WTC11 (cell line): ENCODE measurements around the gene MED8. TPM values are rescaled to one million over a fixed set of nuclear protein-coding genes. Genes with fewer than 3 reads are reported as not detected.
A peak's percentile ranks its signal among the peaks of the same experiment; 100 is the strongest.

ENCODE experiments used
- ATAC-seq: fragments of 200-7000 bp; cut with Tn5 transposase; 2 replicates; pipeline ENCODE4 v1.10.0; 2021; ENCODE audit warnings: mild to moderate bottlenecking, moderate library complexity
- CTCF ChIA-PET: fragments of 300-600 bp; sonication (Branson Sonifier 250); formaldehyde crosslinking; loops from one replicate; lab custom pipeline; 2021; ENCODE audit warnings: antibody characterized with exemption; lab: Charles Lee
- POLR2A ChIA-PET: fragments of 350-600 bp; sonication (Branson Sonifier 250); formaldehyde crosslinking; loops from one replicate; lab custom pipeline; 2021; ENCODE audit warnings: antibody characterized with exemption; lab: Charles Lee
- DNase-seq: peaks from one replicate; pipeline ENCODE4 v3.0.0; 2021; ENCODE audit warnings: low spot score
- H3K27ac Mint-ChIP-seq: 2 replicates; pipeline ENCODE4 v1.8.0; 2021; ENCODE audit warnings: mixed read lengths
- H3K27me3 Mint-ChIP-seq: 2 replicates; pipeline ENCODE4 v1.8.0; 2021; ENCODE audit warnings: low read depth, mild to moderate bottlenecking, moderate library complexity, mixed read lengths
- H3K36me3 Mint-ChIP-seq: 2 replicates; pipeline ENCODE4 v1.8.0; 2021; ENCODE audit warnings: mixed read lengths
- H3K4me1 Mint-ChIP-seq: 2 replicates; pipeline ENCODE4 v1.8.0; 2022; ENCODE audit warnings: mixed read lengths
- H3K4me3 Mint-ChIP-seq: 2 replicates; pipeline ENCODE4 v1.8.0; 2021; ENCODE audit warnings: mild to moderate bottlenecking, moderate library complexity, mixed read lengths
- H3K9me3 Mint-ChIP-seq: 2 replicates; pipeline ENCODE4 v1.8.0; 2021; ENCODE audit warnings: mixed read lengths
- EMX1 ChIP-seq: fragments of 250-450 bp; sonication (Bioruptor Pico); IDR thresholded peaks from 2 replicates; pipeline ENCODE4 v1.8.0; 2021; ENCODE audit warnings: mild to moderate bottlenecking
- FOXJ3 ChIP-seq: sonication (generic); formaldehyde crosslinking; IDR thresholded peaks from 2 replicates; pipeline ENCODE4 v1.9.0; 2021; ENCODE audit warnings: missing genetic modification reagents, mild to moderate bottlenecking, borderline replicate concordance
- FOXK1 ChIP-seq: sonication (generic); formaldehyde crosslinking; IDR thresholded peaks from 2 replicates; pipeline ENCODE4 v1.8.0; 2022; ENCODE audit warnings: mild to moderate bottlenecking, moderate library complexity, missing genetic modification reagents
- IRF2 ChIP-seq: sonication (generic); formaldehyde crosslinking; IDR thresholded peaks from 2 replicates; pipeline ENCODE4 v1.8.0; 2022; ENCODE audit warnings: low read depth, missing genetic modification reagents, borderline replicate concordance
- MYBL2 ChIP-seq: sonication (generic); formaldehyde crosslinking; IDR thresholded peaks from 2 replicates; pipeline ENCODE4 v1.8.1; 2023; ENCODE audit warnings: mild to moderate bottlenecking, moderate library complexity, missing genetic modification reagents
- NFATC4 ChIP-seq: fragments of 250-450 bp; sonication (Bioruptor Pico); IDR thresholded peaks from 2 replicates; pipeline ENCODE4 v1.9.0; 2021; ENCODE audit warnings: mild to moderate bottlenecking
- RELA ChIP-seq: sonication (generic); formaldehyde crosslinking; IDR thresholded peaks from 2 replicates; pipeline ENCODE4 v1.8.1; 2022; ENCODE audit warnings: missing genetic modification reagents, mild to moderate bottlenecking, borderline replicate concordance
- RORB ChIP-seq: fragments of 250-450 bp; sonication (Bioruptor Pico); IDR thresholded peaks from 2 replicates; pipeline ENCODE4 v1.9.0; 2021; ENCODE audit warnings: mild to moderate bottlenecking
- SMAD3 ChIP-seq: sonication (generic); formaldehyde crosslinking; IDR thresholded peaks from 2 replicates; pipeline ENCODE4 v1.8.0; 2022; ENCODE audit warnings: missing genetic modification reagents, mild to moderate bottlenecking, borderline replicate concordance
- ZNF219 ChIP-seq: sonication (generic); formaldehyde crosslinking; IDR thresholded peaks from 2 replicates; pipeline ENCODE4 v1.8.0; 2023; ENCODE audit warnings: missing genetic modification reagents, mild to moderate bottlenecking, borderline replicate concordance
- ZNF232 ChIP-seq: sonication (generic); formaldehyde crosslinking; IDR thresholded peaks from 2 replicates; pipeline ENCODE4 v1.8.0; 2022; ENCODE audit warnings: mild to moderate bottlenecking, missing genetic modification reagents
- total RNA-seq: library from RNA; stranded (reverse); gene quantifications from 3 replicates; pipeline ENCODE4 v1.2.3, GENCODE V29; 2021
- TF ChIP-seq, protein P1 (sequence below): sonication (generic); formaldehyde crosslinking; IDR thresholded peaks from 2 replicates; pipeline ENCODE4 v1.8.0; 2022; ENCODE audit warnings: missing genetic modification reagents
- TF ChIP-seq, protein P2 (sequence below): fragments of 250-450 bp; sonication (Bioruptor Pico); conservative IDR thresholded peaks from 2 replicates; pipeline ENCODE4 v1.9.0; 2021; ENCODE audit warnings: mild to moderate bottlenecking
- TF ChIP-seq, protein P3 (sequence below): sonication (generic); formaldehyde crosslinking; IDR thresholded peaks from 2 replicates; pipeline ENCODE4 v1.8.1; 2023; ENCODE audit warnings: mild to moderate bottlenecking, moderate library complexity, missing genetic modification reagents
- TF ChIP-seq, protein P4 (sequence below): sonication (generic); formaldehyde crosslinking; IDR thresholded peaks from 2 replicates; pipeline ENCODE4 v1.8.1; 2022; ENCODE audit warnings: low read depth, missing genetic modification reagents, borderline replicate concordance
- TF ChIP-seq, protein P5 (sequence below): sonication (generic); formaldehyde crosslinking; IDR thresholded peaks from 2 replicates; pipeline ENCODE4 v1.8.1; 2022; ENCODE audit warnings: mild to moderate bottlenecking, missing genetic modification reagents, moderate library complexity, borderline replicate concordance
- TF ChIP-seq, protein P6 (sequence below): fragments of 250-450 bp; sonication (Bioruptor Pico); IDR thresholded peaks from 2 replicates; pipeline ENCODE4 v1.8.0; 2021; ENCODE audit warnings: mild to moderate bottlenecking
- TF ChIP-seq, protein P7 (sequence below): sonication (generic); formaldehyde crosslinking; conservative IDR thresholded peaks from 2 replicates; pipeline ENCODE4 v1.8.1; 2023; ENCODE audit warnings: mild to moderate bottlenecking, low read depth, missing genetic modification reagents, moderate library complexity

MED8 gene
- total RNA-seq, 1 experiment from 2014 or later: 17.7 TPM

DNA sequence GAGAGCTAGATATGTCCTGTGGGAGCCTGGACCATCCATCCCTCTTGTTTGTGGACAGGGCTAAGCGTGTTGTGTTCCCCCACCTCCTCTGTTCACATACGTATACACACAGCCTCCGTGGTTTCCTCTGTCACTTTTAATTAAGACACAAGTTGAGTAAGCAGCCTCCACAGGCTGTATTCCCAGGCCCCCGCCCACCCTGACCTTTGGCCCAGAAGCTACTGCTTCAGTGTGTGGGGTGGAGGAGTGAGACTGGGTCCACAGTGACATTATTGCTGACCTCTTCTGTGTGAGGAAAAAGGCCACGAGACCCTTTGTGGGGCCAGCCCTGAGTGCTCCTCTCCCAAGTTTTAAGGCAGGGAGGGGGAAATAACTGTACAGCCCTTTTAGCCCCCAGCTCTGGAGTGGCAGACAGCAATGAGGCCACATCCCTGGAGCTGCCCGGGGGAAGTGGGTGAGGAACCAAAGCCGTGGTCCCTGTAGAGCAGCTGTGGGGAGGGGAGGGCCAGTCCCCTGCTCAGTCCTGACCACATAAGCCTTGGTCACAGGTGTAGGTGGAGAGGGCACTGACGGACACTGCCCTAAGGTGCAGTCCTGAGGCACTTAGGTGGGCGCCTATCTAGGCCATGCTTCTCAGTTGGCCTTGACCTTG, 26.2 kb downstream of the MED8 start (continued):
- TF ChIP-seq, protein P1, sequence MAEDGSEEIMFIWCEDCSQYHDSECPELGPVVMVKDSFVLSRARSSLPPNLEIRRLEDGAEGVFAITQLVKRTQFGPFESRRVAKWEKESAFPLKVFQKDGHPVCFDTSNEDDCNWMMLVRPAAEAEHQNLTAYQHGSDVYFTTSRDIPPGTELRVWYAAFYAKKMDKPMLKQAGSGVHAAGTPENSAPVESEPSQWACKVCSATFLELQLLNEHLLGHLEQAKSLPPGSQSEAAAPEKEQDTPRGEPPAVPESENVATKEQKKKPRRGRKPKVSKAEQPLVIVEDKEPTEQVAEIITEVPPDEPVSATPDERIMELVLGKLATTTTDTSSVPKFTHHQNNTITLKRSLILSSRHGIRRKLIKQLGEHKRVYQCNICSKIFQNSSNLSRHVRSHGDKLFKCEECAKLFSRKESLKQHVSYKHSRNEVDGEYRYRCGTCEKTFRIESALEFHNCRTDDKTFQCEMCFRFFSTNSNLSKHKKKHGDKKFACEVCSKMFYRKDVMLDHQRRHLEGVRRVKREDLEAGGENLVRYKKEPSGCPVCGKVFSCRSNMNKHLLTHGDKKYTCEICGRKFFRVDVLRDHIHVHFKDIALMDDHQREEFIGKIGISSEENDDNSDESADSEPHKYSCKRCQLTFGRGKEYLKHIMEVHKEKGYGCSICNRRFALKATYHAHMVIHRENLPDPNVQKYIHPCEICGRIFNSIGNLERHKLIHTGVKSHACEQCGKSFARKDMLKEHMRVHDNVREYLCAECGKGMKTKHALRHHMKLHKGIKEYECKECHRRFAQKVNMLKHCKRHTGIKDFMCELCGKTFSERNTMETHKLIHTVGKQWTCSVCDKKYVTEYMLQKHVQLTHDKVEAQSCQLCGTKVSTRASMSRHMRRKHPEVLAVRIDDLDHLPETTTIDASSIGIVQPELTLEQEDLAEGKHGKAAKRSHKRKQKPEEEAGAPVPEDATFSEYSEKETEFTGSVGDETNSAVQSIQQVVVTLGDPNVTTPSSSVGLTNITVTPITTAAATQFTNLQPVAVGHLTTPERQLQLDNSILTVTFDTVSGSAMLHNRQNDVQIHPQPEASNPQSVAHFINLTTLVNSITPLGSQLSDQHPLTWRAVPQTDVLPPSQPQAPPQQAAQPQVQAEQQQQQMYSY: no peak
- TF ChIP-seq ZNF219 (CRISPR knock-in tag): no peak
- TF ChIP-seq EMX1 (CRISPR knock-in tag): peak; percentile 73

DNA sequence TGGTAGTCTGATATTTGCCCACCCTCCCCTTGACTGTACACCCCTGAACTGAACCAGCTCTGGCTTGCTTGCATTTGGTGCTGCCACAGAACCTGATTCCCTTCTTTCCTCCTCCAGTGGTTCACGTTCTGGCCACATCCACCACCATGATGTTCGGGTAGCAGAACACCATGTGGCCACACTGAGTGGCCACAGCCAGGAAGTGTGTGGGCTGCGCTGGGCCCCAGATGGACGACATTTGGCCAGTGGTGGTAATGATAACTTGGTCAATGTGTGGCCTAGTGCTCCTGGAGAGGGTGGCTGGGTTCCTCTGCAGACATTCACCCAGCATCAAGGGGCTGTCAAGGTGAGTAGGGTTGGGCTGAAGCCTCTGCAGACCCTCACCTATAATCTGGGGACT, 29.0 kb downstream of the MED8 start:
- peaks cover 65% of the 10 kb centered on the region for H3K36me3 Mint-ChIP-seq
- TF ChIP-seq, protein P2, sequence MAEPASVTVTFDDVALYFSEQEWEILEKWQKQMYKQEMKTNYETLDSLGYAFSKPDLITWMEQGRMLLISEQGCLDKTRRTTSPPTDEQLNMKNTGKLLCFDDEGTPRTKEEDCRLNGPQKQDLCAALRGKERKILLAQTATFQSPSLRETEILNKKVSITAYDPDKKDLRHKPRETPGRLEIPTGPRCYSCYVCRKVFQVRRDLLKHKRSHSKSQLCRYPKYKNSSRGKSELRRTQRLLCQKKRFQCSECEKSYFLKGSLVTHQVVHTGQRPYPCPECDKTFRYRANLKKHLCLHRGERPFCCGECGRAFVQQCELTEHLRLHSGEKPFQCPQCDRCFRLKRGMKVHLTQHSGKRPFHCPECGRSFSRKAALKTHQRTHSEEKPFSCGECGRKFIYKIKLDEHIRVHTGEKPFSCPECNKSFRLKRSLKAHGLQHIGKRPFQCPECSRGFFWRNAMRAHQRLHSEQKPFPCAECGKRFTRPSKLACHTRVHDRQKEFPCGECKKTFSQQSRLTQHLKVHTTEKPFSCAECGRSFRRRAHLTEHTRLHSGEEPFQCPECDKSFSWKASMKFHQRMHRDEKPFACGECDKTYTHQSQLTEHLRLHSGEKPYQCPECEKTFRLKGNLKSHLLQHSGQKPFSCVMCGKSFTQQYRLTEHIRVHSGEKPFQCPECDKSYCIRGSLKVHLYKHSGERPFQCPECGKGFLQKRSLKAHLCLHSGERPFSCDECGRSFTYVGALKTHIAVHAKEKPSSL (CRISPR knock-in tag): no peak
- TF ChIP-seq SMAD3 (CRISPR knock-in tag) (no peak), RELA (CRISPR knock-in tag) (no peak), IRF2 (no peak), RORB (CRISPR knock-in tag) (no peak), MYBL2 (CRISPR knock-in tag) (no peak), FOXK1 (no peak), FOXJ3 (CRISPR knock-in tag) (no peak)
- TF ChIP-seq, protein P3, sequence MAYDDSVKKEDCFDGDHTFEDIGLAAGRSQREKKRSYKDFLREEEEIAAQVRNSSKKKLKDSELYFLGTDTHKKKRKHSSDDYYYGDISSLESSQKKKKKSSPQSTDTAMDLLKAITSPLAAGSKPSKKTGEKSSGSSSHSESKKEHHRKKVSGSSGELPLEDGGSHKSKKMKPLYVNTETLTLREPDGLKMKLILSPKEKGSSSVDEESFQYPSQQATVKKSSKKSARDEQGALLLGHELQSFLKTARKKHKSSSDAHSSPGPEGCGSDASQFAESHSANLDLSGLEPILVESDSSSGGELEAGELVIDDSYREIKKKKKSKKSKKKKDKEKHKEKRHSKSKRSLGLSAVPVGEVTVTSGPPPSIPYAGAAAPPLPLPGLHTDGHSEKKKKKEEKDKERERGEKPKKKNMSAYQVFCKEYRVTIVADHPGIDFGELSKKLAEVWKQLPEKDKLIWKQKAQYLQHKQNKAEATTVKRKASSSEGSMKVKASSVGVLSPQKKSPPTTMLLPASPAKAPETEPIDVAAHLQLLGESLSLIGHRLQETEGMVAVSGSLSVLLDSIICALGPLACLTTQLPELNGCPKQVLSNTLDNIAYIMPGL (CRISPR knock-in tag): no peak
- TF ChIP-seq, protein P4, sequence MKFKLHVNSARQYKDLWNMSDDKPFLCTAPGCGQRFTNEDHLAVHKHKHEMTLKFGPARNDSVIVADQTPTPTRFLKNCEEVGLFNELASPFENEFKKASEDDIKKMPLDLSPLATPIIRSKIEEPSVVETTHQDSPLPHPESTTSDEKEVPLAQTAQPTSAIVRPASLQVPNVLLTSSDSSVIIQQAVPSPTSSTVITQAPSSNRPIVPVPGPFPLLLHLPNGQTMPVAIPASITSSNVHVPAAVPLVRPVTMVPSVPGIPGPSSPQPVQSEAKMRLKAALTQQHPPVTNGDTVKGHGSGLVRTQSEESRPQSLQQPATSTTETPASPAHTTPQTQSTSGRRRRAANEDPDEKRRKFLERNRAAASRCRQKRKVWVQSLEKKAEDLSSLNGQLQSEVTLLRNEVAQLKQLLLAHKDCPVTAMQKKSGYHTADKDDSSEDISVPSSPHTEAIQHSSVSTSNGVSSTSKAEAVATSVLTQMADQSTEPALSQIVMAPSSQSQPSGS (CRISPR knock-in tag): no peak
- peak overlapping the region; percentile 90 for H3K27ac Mint-ChIP-seq
- peak overlapping the region; percentile 93 for H3K4me3 Mint-ChIP-seq
- ChIA-PET POLR2A (no interaction called here), CTCF (interaction anchor here (1.4 kb wide), 1 partner anchor 75 kb away, joined by 3 read pairs; the partner anchor contains the start of gene C1orf210)
- H3K27me3 Mint-ChIP-seq: no peaks in the 10 kb centered on the region
- no peak for DNase-seq
- ATAC-seq: no peak
- peaks cover 32% of the 10 kb centered on the region for H3K4me1 Mint-ChIP-seq
- H3K9me3 Mint-ChIP-seq: no peaks in the 10 kb centered on the region

DNA sequence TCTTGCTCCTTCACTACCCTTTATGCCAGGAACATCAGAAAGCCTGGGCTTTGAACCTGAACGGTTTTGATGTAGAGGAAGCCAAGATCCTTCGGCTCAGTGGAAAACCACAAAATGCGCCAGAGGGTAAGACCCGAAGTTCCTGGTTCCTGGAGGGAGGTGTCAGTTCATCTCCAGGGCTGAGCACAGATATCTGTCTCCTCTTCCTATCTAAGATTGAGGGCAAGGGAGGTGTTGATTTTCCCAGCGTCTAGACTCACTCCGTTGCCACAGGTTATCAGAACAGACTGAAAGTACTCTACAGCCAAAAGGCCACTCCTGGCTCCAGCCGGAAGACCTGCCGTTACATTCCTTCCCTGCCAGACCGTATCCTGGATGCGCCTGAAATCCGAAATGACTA, 29.9 kb downstream of the MED8 start:
- ATAC-seq (no peak), DNase-seq (no peak)
- H3K4me3 Mint-ChIP-seq: peak overlapping the region; percentile 93
- no peaks in the 10 kb centered on the region for H3K27me3 Mint-ChIP-seq
- CTCF ChIA-PET: interaction anchor here (1.4 to 2.8 kb wide), 4 partner anchors 43 to 74 kb away, joined by 3 to 25 read pairs (median 11); partner anchors contain the start of gene C1orf210
- peak overlapping the region; percentile 91 for H3K27ac Mint-ChIP-seq
- POLR2A ChIA-PET: interaction anchor here (1.4 to 2.2 kb wide), 4 partner anchors 8 to 285 kb away, joined by 5 to 17 read pairs (median 14); partner anchors contain the start of genes C1orf210, ELOVL1, MED8 and SZT2
- H3K9me3 Mint-ChIP-seq: no peaks in the 10 kb centered on the region
- H3K36me3 Mint-ChIP-seq: peaks cover 61% of the 10 kb centered on the region
- H3K4me1 Mint-ChIP-seq: peaks cover 29% of the 10 kb centered on the region
- no peak for TF ChIP-seq NFATC4
- no peak for TF ChIP-seq ZNF232 (CRISPR knock-in tag)
- TF ChIP-seq, protein P5, sequence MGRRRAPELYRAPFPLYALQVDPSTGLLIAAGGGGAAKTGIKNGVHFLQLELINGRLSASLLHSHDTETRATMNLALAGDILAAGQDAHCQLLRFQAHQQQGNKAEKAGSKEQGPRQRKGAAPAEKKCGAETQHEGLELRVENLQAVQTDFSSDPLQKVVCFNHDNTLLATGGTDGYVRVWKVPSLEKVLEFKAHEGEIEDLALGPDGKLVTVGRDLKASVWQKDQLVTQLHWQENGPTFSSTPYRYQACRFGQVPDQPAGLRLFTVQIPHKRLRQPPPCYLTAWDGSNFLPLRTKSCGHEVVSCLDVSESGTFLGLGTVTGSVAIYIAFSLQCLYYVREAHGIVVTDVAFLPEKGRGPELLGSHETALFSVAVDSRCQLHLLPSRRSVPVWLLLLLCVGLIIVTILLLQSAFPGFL: no peak
- TF ChIP-seq EMX1 (CRISPR knock-in tag): no peak
- TF ChIP-seq, protein P6, sequence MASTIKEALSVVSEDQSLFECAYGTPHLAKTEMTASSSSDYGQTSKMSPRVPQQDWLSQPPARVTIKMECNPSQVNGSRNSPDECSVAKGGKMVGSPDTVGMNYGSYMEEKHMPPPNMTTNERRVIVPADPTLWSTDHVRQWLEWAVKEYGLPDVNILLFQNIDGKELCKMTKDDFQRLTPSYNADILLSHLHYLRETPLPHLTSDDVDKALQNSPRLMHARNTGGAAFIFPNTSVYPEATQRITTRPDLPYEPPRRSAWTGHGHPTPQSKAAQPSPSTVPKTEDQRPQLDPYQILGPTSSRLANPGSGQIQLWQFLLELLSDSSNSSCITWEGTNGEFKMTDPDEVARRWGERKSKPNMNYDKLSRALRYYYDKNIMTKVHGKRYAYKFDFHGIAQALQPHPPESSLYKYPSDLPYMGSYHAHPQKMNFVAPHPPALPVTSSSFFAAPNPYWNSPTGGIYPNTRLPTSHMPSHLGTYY (CRISPR knock-in tag): no peak
- TF ChIP-seq, protein P7, sequence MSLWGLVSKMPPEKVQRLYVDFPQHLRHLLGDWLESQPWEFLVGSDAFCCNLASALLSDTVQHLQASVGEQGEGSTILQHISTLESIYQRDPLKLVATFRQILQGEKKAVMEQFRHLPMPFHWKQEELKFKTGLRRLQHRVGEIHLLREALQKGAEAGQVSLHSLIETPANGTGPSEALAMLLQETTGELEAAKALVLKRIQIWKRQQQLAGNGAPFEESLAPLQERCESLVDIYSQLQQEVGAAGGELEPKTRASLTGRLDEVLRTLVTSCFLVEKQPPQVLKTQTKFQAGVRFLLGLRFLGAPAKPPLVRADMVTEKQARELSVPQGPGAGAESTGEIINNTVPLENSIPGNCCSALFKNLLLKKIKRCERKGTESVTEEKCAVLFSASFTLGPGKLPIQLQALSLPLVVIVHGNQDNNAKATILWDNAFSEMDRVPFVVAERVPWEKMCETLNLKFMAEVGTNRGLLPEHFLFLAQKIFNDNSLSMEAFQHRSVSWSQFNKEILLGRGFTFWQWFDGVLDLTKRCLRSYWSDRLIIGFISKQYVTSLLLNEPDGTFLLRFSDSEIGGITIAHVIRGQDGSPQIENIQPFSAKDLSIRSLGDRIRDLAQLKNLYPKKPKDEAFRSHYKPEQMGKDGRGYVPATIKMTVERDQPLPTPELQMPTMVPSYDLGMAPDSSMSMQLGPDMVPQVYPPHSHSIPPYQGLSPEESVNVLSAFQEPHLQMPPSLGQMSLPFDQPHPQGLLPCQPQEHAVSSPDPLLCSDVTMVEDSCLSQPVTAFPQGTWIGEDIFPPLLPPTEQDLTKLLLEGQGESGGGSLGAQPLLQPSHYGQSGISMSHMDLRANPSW (CRISPR knock-in tag): no peak
